HTR-8/SVneo (cell line): ENCODE data around the gene RHCE.
"Not testable (repeated sequence)": the region's sequence is repeated elsewhere in the genome, so short reads cannot be mapped to it uniquely, and the experiment has no call there.

ENCODE experiments used
- DNase-seq: peaks from one replicate; pipeline ENCODE4 v3.0.0; 2011; ENCODE audit warnings: low spot score, mixed read lengths; ENCODE audit not compliant: insufficient read length
- FAIRE-seq: peaks from 2 replicates; lab custom pipeline; 2011; peaks lifted over from hg19 to GRCh38; lab: Jason Lieb, UNC

Gene RHCE

DNA sequence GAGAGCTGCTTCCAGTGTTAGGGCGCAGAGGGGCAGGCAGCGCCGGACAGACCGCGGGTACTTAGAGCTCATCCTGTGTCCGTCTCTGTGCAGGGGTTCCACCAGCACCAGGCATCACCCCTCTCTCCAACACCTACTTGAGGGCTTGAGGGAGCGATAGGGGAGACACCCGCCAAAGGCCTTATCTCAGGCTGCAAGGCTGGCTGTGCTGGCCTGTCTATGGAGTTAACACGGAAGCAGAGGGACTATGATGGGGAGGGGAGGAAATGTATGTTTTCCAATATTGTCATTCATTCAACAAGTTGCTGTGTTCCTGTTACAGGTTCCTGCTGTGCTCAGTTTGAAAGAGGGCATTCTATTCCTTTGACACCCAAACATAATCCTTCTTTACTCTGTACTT is at the start of gene RHCE:
Gene RHCE, minus strand, starts transcription at position 111 of the 400 bp plus-strand sequence. Its CDS starts 39 bp downstream, at position 72.
- not testable (repeated sequence) for FAIRE-seq, DNase-seq

DNA sequence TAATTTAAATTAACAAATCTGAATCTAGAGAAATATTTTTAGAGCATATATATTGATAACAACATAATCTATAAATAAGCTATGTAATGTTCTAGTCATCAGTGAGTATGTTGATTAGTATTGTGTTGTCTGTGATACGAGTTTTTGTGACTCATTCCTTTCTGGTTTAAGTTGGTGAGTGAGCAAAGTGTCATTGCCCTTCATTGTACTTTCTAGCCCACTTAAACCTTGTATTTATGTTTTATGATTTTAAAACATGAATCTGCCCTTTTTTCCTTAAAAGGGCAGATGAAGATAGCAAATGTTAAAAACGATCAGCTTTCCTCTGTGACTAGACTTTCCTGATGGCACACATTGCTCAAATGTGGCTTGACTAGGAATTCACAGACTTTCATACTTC is 48.6 kb upstream of the RHCE start:
- FAIRE-seq (no peak), DNase-seq (peak; percentile 12)

DNA sequence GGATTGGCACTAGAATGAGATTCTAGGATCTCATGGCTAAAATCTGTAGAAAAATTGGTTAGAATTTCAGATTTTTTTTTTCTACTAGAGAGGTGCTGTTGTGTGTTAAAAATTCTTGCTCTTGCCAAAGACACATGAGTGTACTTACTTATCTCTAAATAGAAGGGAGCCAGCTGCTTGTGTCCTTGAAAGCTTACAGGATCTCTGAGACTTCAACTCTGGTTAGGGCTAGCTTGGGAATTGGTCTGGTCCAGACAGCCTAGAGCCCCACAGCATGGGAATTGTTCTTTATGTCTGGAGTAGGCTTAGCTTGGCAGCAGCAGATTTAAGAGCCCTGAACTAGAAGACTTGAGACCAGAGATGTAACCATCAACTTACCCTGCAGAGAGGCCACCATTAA is 47.4 kb upstream of the RHCE start:
- FAIRE-seq (no peak), DNase-seq (no peak)

DNA sequence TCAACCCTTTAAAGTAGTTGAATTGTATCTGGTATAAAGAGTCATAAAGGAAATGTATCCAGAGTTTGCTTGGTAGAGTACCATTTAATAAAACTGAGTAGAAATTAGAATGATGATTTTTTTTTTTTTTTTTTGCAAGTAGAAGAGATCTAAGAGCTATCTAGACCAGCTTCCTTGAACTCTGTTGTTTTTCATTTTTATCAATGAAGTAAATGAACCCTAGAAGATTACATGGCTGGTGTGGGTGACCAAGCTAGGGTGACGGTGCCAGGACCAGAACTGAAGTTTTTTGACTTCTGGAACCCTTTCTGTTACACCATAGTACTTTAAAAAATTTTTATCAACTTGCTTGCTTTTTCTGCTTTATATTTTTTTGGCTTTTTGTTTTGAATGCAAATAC is 47.0 kb upstream of the RHCE start:
- FAIRE-seq (no peak), DNase-seq (no peak)

DNA sequence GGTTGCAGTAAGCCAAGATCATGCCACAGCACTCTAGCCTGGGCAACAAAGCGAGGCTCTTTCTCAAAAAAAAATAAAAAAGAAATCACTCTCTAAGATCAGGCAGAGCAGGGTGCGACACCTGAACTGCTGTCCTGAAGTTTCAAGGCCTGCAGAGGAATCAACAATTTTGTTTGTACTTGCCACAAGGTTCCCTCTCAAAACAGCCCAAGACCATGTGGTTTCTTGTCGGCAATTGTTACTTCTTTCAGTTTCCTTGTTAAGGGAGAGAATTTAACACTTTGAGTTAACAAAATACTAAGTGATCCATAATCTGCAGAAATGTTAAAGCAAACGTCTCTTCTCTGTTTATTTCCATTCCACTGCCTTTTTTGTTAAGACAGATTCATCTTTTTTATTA is 46.6 kb upstream of the RHCE start:
- FAIRE-seq (no peak), DNase-seq (no peak)

DNA sequence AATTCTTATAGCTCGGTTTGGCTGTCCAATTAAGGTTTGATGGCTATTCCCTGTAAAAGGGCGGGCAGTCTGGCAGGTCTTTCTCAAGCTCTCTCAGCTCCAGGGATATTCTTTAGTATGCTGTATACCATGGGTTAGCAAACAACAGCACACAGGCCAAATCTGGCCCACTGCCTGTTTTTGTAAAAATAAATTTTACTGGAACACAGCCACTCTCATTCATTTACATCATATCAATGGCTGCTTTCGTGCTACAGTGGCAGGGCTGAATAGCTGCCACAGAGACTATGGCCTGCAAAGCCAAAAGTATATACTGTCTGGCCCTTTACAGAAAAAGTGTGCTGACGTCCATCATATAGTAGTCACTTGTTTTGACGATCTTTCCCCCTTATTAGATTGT is 42.1 kb upstream of the RHCE start:
- FAIRE-seq (no peak), DNase-seq (no peak)

DNA sequence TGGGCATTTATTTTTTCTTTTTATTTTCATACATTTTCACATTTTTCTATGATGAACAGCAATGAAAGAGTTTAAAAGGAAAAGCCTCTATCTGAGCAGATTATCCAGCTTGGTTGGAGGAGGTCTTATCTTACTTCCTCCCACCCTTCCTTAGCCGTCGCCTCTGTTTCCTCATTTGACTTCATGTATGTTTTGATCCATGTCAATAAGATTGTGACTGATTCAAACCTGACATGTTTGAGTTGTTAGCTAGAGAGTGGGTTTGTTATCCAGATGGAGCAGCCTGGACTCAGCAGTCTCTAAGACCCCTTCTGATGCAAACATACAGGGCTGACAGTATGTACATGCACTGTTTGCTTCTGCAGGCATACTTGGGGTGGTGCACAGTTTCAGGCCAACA is 41.2 kb upstream of the RHCE start:
- DNase-seq, result no peak
- FAIRE-seq, result no peak

DNA sequence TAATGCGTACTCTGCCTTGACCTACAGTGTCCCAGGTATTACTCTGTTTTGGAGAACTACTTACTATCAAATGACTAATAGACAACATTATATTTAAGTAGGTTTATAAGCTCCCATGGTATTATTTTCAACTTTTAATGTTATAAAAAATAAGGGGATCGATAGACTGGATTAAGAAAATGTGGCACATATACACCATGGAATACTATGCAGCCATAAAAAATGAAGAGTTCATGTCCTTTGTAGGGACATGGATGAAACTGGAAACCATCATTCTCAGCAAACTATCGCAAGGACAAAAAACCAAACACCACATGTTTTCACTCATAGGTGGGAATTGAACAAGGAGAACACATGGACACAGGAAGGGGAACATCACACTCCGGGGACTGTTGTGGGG is 40.2 kb upstream of the RHCE start:
- not testable (repeated sequence) for FAIRE-seq, DNase-seq

DNA sequence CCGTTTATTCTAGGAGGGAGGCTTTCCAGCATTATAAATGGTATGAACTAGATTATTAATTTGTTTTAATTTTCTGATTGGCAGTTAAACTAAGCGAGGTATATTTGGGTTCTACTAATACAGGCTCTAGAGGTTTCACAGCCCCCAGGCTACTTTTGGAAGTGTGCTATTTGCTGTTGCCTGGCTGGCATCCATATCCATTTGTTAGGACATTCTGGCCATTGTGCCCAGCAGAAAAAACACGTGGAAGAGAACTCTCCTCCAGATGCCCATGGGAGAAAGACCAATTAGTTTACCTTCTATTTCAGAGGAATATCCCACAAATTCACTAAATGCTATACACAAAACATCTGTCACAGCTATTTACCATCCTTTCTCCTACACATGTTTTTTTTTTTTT is 39.4 kb upstream of the RHCE start:
- FAIRE-seq (no peak), DNase-seq (no peak)

DNA sequence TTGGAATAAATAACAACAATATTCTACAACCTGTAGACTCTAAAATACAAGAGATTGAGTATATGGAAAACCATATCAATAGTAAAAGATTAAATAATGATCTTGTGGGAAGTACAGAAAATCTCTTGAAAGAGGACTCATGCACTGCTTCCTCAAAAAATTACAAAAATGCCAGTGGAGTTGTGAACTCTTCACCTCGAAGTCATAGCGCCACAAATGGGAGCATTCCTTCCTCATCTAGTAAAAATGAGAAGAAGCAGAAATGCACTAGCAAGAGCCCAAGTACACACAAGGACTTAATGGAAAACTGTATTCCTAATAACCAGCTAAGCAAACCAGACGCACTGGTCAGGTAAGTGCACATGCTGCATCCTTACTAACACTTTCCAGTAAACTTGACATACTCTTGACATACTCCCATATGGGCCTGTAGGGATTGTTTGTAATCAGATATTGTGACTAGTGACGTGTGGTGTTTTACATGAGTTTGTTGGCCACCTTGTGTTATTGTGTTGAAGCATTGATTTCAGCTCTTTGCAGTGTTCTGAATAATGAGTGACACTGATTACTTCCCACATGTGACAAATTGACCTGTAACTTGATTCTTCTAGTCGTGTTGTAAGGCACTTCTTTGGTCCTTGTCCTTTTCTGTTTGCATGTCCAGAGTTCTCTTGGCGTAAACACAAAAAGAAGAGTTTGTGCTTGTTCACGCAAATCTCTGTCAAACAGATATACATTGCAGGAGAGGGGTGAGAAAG is 38.1 kb upstream of the RHCE start:
- peak; percentile 16 for FAIRE-seq
- DNase-seq, result no peak

DNA sequence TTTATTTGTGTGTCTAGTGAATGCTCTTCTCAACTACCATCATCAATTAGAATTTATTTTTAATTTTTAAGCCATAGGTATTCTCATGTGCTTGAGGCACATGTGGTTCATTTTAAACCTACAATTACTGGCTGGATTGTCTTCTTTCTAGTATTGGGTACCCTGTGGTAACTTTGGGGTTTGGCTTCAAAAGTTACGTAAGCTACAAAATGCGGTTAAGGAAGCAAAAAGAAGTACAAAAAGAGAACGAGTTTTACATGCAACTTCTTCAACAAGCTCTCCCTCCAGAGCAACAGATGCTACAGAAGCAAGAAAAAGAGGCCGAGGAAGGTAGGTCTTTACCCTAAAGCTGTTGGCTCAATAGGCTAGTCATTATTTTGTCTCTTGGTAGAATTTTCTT is 35.9 kb upstream of the RHCE start:
- no peak for DNase-seq
- FAIRE-seq, result no peak

DNA sequence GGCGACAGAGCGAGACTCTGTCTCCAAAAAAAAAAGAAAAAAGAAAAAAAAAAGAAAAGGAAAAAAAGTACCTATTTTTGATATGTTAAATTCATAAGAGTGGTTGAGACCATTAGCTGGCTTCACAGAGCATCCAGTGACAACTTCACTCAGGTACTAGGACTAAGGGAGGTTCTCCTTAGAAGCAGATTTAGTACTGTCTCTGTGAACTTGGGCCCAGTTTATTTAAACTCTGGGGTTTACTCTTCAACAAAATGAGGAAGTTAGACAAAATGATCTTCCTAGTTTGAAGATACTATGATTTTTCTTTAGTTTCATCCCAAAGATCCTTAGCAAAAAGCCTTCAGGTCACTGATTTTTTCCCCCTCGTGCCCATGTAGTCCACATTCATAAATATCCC is 31.3 kb upstream of the RHCE start:
- no peak for FAIRE-seq

DNA sequence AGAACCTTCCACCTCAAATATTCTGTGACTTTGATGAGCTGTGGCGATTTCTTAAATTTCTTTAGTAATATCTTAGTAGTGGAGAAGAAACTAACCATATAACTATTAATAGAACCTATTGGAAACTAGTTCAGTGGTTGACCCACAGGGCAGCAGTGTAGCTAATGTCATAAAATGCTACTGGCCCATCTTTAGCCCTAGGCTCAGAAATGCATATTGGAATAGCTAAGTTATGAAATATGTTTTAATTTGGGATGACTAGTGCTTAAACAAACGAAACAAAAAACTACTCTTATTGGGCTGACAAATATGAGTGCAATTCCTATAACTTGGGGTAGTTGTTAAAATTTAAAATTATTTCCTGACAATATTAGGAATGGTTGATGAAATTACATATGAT is 30.3 kb upstream of the RHCE start:
- FAIRE-seq (no peak), DNase-seq (no peak)

More for the DNA sequence above, 31.3 kb upstream of the RHCE start:
- no peak for DNase-seq

DNA sequence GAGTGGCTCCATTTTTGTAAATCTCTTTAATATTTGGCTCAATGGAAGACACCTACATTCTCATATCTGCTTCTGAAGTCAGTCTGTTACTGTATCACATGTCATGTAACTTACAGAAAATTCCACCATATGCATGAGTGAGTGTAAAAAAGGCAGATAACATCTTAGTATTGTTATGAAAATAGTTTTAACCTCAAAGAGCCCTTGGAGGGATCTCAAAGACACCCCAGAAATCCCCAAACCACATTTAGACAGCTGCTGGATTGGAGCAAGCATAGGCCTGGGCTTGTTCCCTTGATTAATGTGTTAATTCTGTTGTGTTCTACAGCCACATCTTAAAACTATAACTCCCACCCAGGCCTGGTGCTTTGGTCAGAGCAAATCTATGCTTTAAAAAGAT is 26.9 kb upstream of the RHCE start:
- FAIRE-seq, result no peak

DNA sequence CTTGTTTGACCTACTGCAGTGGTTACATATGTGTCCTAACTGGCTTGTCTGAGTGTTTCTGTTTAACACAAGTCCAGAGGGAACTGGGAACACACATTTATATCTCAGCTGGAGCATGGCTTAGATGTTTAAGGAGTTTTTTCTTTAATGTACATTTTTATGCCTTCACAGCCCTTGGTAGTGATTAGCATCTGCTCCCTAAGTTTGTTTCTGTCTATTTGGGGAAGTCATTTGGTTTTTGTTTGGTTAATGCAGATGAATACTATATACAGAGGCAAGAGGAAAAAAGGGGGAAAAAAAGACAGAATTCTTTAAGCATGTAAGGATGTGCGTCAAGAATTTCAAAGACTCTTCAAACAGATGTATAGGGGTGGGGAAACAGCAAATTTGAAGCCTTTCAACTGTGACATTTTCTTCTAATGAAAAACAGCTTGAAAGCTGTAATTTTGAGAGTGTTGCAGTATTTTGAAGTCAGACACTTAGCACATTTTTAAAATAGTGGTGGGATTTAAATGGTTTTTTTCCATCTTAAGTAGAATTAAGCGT is 25.4 kb upstream of the RHCE start:
- DNase-seq, result no peak
- FAIRE-seq, result no peak

More for the DNA sequence above, 26.9 kb upstream of the RHCE start:
- DNase-seq, result no peak

DNA sequence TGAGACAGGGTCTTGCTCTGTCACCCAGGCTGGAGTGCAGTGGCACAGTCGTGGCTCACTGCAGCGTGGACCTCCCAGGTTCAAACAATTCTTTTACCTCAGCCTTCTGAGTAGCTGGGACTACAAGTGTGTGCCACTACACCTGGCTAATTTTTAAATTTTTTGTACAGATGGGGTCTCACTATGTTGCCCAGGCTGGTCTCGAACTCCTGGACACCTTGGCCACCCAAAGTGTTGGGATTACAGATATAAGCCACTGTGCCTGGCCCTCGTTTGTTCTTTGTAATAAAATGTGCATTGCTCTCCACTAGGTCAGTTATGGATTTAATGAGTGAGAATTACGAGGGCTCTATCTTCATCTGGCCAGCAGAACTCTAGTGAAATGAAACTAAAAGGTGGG is 24.0 kb upstream of the RHCE start:
- not testable (repeated sequence) for DNase-seq, FAIRE-seq

DNA sequence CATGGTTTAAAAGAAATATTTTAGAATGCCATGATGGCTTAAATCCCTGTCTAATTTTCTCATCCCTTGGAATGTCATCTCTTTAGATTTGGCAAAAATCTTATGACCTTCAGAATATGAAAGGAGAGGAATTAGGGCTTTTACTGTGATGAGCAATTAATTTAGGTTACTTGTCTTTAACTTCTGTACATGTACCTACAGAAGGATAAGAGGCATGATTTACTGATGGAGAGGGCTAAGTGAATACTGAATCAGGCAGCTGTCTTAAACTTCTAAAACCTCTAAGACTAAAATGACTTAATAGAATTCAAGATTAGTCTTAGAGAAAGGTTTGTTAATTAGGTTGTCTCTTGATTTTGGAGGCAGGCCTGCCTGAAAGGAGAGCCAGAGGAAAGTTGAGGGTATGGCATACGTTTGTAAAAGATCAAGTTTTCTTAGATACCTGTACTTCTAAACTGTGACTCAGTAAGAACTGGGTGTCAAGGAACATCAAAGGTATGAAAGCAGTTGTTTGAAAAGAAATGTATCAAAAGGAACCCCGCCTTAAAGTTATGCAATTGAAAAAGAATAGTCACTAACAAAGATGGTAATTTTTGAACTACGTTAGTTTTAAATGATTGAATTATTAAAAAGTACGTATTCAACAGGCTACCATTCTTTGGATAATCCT is 22.5 kb upstream of the RHCE start:
- DNase-seq (no peak), FAIRE-seq (no peak)

DNA sequence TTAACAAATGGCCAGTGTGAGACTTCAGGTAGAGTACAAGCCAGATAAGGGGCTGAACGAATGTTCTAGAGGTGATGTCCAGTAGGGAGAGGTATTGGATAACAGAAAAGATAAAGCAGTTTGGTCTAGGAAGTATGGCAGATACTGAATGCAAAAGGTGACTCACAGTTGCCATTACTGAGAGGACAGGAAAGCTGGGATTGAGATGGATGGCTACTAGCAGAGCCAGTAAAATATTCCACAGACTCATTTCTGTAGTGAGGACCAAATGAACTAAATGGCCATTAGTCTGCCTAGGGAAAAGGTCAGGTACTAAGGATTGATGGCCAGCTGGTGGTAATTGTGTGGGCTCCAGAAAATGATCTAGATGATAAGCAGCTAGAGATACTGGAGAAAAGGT is 21.6 kb upstream of the RHCE start:
- FAIRE-seq, result no peak
- peak; percentile 13 for DNase-seq

DNA sequence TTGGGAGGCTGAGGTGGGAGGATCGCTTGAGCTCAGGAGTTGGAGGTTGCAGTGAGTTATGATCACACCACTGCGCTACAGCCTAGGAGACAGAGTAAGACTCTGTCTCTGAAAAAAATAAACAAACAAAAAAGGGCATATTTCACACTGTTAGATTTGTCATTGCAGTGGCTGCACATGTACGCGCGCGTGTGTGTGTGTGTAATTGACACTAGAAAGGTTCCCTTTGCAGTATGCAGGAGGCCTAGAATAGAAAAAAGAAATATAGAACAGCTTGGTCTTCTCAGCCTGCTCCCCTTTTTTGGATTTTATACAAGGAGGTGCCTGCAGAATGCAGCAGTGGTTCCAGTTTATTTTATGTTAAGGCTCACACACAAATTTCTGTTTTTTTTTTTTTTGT is 18.7 kb upstream of the RHCE start:
- FAIRE-seq, result no peak
- DNase-seq, result no peak

DNA sequence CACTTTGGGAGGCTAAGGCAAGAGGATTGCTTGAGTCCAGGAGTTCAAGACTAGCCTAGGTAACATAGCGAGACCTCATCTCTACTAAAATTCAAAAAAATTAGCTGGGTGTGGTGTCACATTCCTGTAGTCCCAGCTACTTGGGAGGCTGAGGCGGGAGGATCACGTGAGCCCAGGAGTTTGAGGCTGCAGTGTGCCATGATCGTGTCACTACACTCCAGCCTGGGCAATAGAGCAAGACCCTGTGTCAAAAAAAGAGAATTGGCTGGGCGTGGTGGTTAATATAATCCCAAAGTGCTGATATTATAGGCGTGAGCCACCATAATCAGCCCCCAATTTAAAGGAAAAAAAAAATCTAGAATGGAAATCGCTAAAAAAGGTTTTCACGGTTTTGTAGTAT is 17.0 kb upstream of the RHCE start:
- DNase-seq (no peak), FAIRE-seq (no peak)

DNA sequence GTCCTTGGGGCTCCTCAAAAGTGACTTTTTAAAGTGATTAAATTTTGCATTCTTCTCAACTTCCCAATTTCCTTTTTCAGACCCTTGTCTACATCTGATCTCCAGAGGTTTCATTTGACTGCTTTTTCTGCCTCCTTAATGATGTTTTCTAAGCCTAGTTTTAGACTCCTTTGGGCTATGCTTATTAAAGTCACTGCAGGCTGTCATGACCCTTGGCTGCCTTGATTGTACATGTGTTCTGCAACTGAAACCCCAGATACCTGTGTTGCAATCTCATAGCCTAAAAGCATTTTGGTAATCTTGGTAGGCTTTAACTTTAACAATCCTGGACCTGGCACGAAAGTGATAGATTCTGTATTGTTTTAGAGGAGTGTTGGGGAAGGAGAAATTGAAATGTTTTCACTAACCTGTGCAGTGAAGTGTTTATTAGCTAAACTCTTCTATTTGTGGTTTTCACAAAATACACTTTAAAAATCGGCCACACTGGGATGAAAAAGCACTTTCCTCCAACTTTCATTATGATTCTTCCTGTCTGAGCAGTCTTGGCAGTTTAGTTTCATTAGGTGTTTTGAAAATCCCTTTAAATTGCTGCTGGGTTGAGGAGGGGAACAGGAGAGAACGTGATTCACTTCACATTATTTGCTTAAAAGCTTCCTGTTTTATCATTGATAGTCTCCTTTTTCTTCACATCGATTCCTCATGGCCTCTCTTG is 14.9 kb upstream of the RHCE start:
- FAIRE-seq (no peak), DNase-seq (no peak)
